Keratinocyte (primary cell): ENCODE results near the gene PRR33.

Source experiments
- EZH2 ChIP-seq: IDR thresholded peaks from one replicate; pipeline ENCODE4 v1.6.1; 2012; ENCODE audit warnings: inconsistent platforms, mild to moderate bottlenecking, low read length, moderate library complexity
- TF ChIP-seq, protein P1 (sequence below), 3 experiments: IDR thresholded peaks in 1 of 3; conservative IDR thresholded peaks in 1 of 3; optimal IDR thresholded peaks in 1 of 3; 2 replicates in 2 of 3; 3 replicates in 1 of 3; pipeline versions ENCODE3 to v1.5.1; 2011; ENCODE audit warnings: low read length in 3 of 3, mild to moderate bottlenecking in 3 of 3, moderate library complexity in 2 of 3, control low read depth in 1 of 3, inconsistent platforms in 1 of 3; ENCODE audit not compliant: insufficient read depth in 2 of 3; ENCODE audit errors: extremely low read depth in 1 of 3

GRCh38 chr11:1896468-1896867 is 4.8 kb upstream of the PRR33 start:
- TF ChIP-seq, protein P1, sequence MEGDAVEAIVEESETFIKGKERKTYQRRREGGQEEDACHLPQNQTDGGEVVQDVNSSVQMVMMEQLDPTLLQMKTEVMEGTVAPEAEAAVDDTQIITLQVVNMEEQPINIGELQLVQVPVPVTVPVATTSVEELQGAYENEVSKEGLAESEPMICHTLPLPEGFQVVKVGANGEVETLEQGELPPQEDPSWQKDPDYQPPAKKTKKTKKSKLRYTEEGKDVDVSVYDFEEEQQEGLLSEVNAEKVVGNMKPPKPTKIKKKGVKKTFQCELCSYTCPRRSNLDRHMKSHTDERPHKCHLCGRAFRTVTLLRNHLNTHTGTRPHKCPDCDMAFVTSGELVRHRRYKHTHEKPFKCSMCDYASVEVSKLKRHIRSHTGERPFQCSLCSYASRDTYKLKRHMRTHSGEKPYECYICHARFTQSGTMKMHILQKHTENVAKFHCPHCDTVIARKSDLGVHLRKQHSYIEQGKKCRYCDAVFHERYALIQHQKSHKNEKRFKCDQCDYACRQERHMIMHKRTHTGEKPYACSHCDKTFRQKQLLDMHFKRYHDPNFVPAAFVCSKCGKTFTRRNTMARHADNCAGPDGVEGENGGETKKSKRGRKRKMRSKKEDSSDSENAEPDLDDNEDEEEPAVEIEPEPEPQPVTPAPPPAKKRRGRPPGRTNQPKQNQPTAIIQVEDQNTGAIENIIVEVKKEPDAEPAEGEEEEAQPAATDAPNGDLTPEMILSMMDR (optimal IDR thresholded peaks at IDR 0.05 in 1 of 3, IDR thresholded peaks at IDR 0.05 in 1 of 3, conservative IDR thresholded peaks at IDR 0.05 in 1 of 3; ENCODE audit: extremely low read depth in 1 of 3, insufficient read depth in 2 of 3, low read length in 3 of 3) = no peak
- TF ChIP-seq EZH2 = no peak
